HCT116 (cell line): ENCODE results near the gene SCD5. TPM values are rescaled to one million over a fixed set of nuclear protein-coding genes. Genes with fewer than 3 reads are reported as not detected.

ENCODE experiments used
- ATAC-seq: fragments of 200-7000 bp; cut with Tn5 transposase; 2 replicates; pipeline ENCODE4 v1.9.1; 2020; ENCODE audit warnings: mild to moderate bottlenecking, moderate library complexity
- BruUV-seq: library from RNA; stranded (reverse); fragments of 400-500 nt; replicated peaks from 2 replicates; lab custom pipeline; 2021; lab: Mats Ljungman, UMichigan
- CTCF ChIA-PET: fragments of 300-600 bp; sonication (Branson Sonifier 250); formaldehyde crosslinking; loops from one replicate; lab custom pipeline; 2021; ENCODE audit warnings: antibody characterized with exemption; lab: Charles Lee
- POLR2A ChIA-PET: fragments of 300-600, 350-600 bp; sonication (Branson Sonifier 250); formaldehyde crosslinking; loops from one replicate; lab custom pipeline; 2021; ENCODE audit warnings: antibody characterized with exemption; lab: Charles Lee
- RAD21 ChIA-PET, 2 experiments: fragments of 300-600 bp; sonication (Branson Sonifier 250); formaldehyde crosslinking; loops; one replicate each; lab custom pipeline; 2023; ENCODE audit warnings: low total read pairs in 2 of 2; ENCODE audit not compliant: uncharacterized antibody in 2 of 2, unreplicated experiment in 2 of 2, low non-redundant PET in 1 of 2; lab: Charles Lee
- DNase-seq: peaks from one replicate; pipeline ENCODE4 v3.0.0-alpha.2; 2010; ENCODE audit warnings: low read depth, low spot score
- H2AFZ ChIP-seq: fragments of 200-600 bp; shearing (Covaris generic), sonication (generic); 2 replicates; pipeline ENCODE4 v1.6.1; 2017; ENCODE audit warnings: low read depth, mixed run types, mixed read lengths, antibody characterized with exemption, low read length; ENCODE audit not compliant: poor library complexity, severe bottlenecking
- H3K27ac ChIP-seq: 2 replicates; pipeline ENCODE4 v1.5.1; 2012; ENCODE audit warnings: low read depth, low read length
- H3K27me3 ChIP-seq: fragments of 200-600 bp; sonication (generic); 2 replicates; pipeline ENCODE4 v1.6.1; 2016; ENCODE audit warnings: mixed run types, low read length, mixed read lengths; ENCODE audit not compliant: insufficient read depth
- H3K36me3 ChIP-seq, 2 experiments: fragments of 200-500 bp in 1 of 2; fragments of 200-600 bp in 1 of 2; sonication (Bioruptor generic) in 1 of 2; sonication (generic) in 1 of 2; 2 replicates each; pipeline versions ENCODE4 v1.5.1 to v1.6.1; 2014 to 2016; ENCODE audit warnings: low read length in 2 of 2, inconsistent platforms in 1 of 2, mixed read lengths in 1 of 2, mixed run types in 1 of 2; ENCODE audit not compliant: insufficient read depth in 2 of 2, control insufficient read depth in 1 of 2
- H3K4me1 ChIP-seq, 2 experiments: fragments of 200-600 bp in 1 of 2; sonication (generic) in 1 of 2; 2 replicates each; pipeline versions ENCODE4 v1.5.1 to v1.6.1; 2012 to 2017; ENCODE audit warnings: low read length in 2 of 2, inconsistent platforms in 1 of 2, mild to moderate bottlenecking in 1 of 2, mixed read lengths in 1 of 2, mixed run types in 1 of 2, moderate library complexity in 1 of 2; ENCODE audit not compliant: insufficient read depth in 2 of 2, control insufficient read depth in 1 of 2
- H3K4me2 ChIP-seq: fragments of 200-600 bp; sonication (generic); 2 replicates; pipeline ENCODE4 v1.6.1; 2017; ENCODE audit warnings: mixed run types, low read length, mixed read lengths
- H3K4me3 ChIP-seq, 2 experiments: fragments of 200-600 bp in 1 of 2; sonication (generic) in 1 of 2; replicated peaks in 1 of 2; 2 replicates each; pipeline ENCODE4 v1.5.1; 2011 to 2016; ENCODE audit warnings: low read length in 2 of 2, control low read depth in 1 of 2, low read depth in 1 of 2, mild to moderate bottlenecking in 1 of 2, mixed read lengths in 1 of 2, mixed run types in 1 of 2
- H3K79me2 ChIP-seq: fragments of 200-600 bp; sonication (generic); 2 replicates; pipeline ENCODE4 v1.6.1; 2017; ENCODE audit warnings: mild to moderate bottlenecking, mixed run types, low read length, moderate library complexity, mixed read lengths; ENCODE audit not compliant: insufficient read depth
- H3K9ac ChIP-seq: fragments of 200-600 bp; sonication (generic); 2 replicates; pipeline ENCODE4 v1.6.1; 2016; ENCODE audit warnings: low read length, mixed read lengths
- H3K9me2 ChIP-seq: fragments of 200-600 bp; sonication (generic), shearing (Covaris generic); 2 replicates; pipeline ENCODE4 v1.6.1; 2017; ENCODE audit warnings: mixed run types, mild to moderate bottlenecking, moderate library complexity; ENCODE audit not compliant: insufficient read depth
- H3K9me3 ChIP-seq, 2 experiments: fragments of 200-500 bp in 1 of 2; fragments of 200-600 bp in 1 of 2; sonication (Bioruptor generic) in 1 of 2; sonication (generic) in 1 of 2; 2 replicates each; pipeline ENCODE4 v1.6.1; 2014 to 2017; ENCODE audit warnings: low read length in 2 of 2, mixed read lengths in 2 of 2, inconsistent platforms in 1 of 2, low read depth in 1 of 2, mild to moderate bottlenecking in 1 of 2, mixed run types in 1 of 2, moderate library complexity in 1 of 2; ENCODE audit not compliant: control insufficient read depth in 1 of 2, insufficient read depth in 1 of 2
- H4K20me1 ChIP-seq: fragments of 200-600 bp; sonication (generic), shearing (Covaris generic); 2 replicates; pipeline ENCODE4 v1.6.1; 2017; ENCODE audit warnings: mixed run types, mild to moderate bottlenecking, moderate library complexity; ENCODE audit not compliant: insufficient read depth
- ATF3 ChIP-seq: IDR thresholded peaks from 2 replicates; pipeline ENCODE4 v1.6.1; 2012
- CBX3 ChIP-seq: IDR thresholded peaks from 2 replicates; pipeline ENCODE4 v1.6.1; 2012; ENCODE audit warnings: low read depth
- CEBPB ChIP-seq: IDR thresholded peaks from 2 replicates; pipeline ENCODE4 v1.6.1; 2012; ENCODE audit warnings: low read depth
- CTCF ChIP-seq, 3 experiments: fragments of 200-600 bp in 1 of 3; sonication (generic) in 1 of 3; IDR thresholded peaks in 2 of 3; conservative IDR thresholded peaks in 1 of 3; 2 replicates each; pipeline ENCODE4 v1.5.1; 2012 to 2017; ENCODE audit warnings: low read depth in 2 of 3, low read length in 2 of 3, antibody characterized with exemption in 1 of 3, borderline replicate concordance in 1 of 3, control low read depth in 1 of 3, mild to moderate bottlenecking in 1 of 3, mixed read lengths in 1 of 3, mixed run types in 1 of 3, moderate library complexity in 1 of 3; ENCODE audit not compliant: insufficient read depth in 1 of 3
- ELF1 ChIP-seq: IDR thresholded peaks from 2 replicates; pipeline ENCODE4 v1.6.1; 2012; ENCODE audit warnings: low read depth, borderline replicate concordance
- EZH2phosphoT487 ChIP-seq: fragments of 200-600 bp; IDR thresholded peaks from 2 replicates; pipeline ENCODE4 v1.6.1; 2018; ENCODE audit warnings: antibody characterized with exemption, borderline replicate concordance
- FOSL1 ChIP-seq: IDR thresholded peaks from 2 replicates; pipeline ENCODE4 v1.6.1; 2012; ENCODE audit warnings: low read depth
- JUND ChIP-seq: IDR thresholded peaks from 2 replicates; pipeline ENCODE4 v1.6.1; 2012
- POLR2AphosphoS5 ChIP-seq: IDR thresholded peaks from 2 replicates; pipeline ENCODE4 v1.6.1; 2011; ENCODE audit warnings: mild to moderate bottlenecking, low read depth, low read length, moderate library complexity
- RAD21 ChIP-seq: IDR thresholded peaks from 2 replicates; pipeline ENCODE4 v1.6.1; 2012; ENCODE audit warnings: low read depth, mild to moderate bottlenecking
- REST ChIP-seq: IDR thresholded peaks from 2 replicates; pipeline ENCODE4 v1.6.1; 2012; ENCODE audit warnings: low read depth
- SP1 ChIP-seq: IDR thresholded peaks from 2 replicates; pipeline ENCODE4 v1.6.1; 2012; ENCODE audit warnings: low read depth
- TCF7L2 ChIP-seq: IDR thresholded peaks from 2 replicates; pipeline ENCODE4 v1.7.0; 2011; ENCODE audit warnings: borderline replicate concordance, inconsistent platforms; ENCODE audit not compliant: insufficient read depth, insufficient read length; ENCODE audit errors: extremely low read depth
- intact Hi-C: fragments of 100-400 bp; cut with micrococcal nuclease; formaldehyde crosslinking; loops from 2 replicates; pipeline ENCODE4 v1.10.0; 2022
- total RNA-seq: library from RNA; stranded (reverse); gene quantifications from one replicate; pipeline ENCODE4 v1.2.1, GENCODE V29; 2021; ENCODE audit not compliant: unreplicated experiment

SCD5 gene
- total RNA-seq, 1 experiment from 2014 or later: 21.7 TPM

GRCh38 chr4:82666970-82667665, 131.5 kb downstream of the SCD5 start:
- Histone ChIP-seq H3K9me2 (no peaks in the 10 kb centered on the region), H3K36me3 (no peaks in the 10 kb centered on the region), H3K9ac (no peak overlapping the region), H3K4me2 (no peak overlapping the region), H4K20me1 (no peaks in the 10 kb centered on the region), H3K79me2 (no peaks in the 10 kb centered on the region), H2AFZ (no peak overlapping the region), H3K27ac (no peak overlapping the region), H3K27me3 (no peaks in the 10 kb centered on the region), H3K4me3 (no peak overlapping the region), H3K9me3 (no peaks in the 10 kb centered on the region), H3K4me1 (no peaks in the 10 kb centered on the region)
- ATAC-seq (no peak), DNase-seq (no peak)
- ChIA-PET CTCF (no interaction called here), RAD21 (no interaction called here), POLR2A (no interaction called here)
- TF ChIP-seq RAD21 (no peak), JUND (no peak)
- no TSS peak for BruUV-seq
- intact Hi-C loops: no loop called here

GRCh38 chr4:82661181-82661992, 137.2 kb downstream of the SCD5 start:
- POLR2A ChIA-PET: no interaction called here
- H3K36me3 ChIP-seq: no peaks in the 10 kb centered on the region; a peak in 1 of 4 replicates
- H3K9me3 ChIP-seq: no peaks in the 10 kb centered on the region
- H4K20me1 ChIP-seq: no peaks in the 10 kb centered on the region
- H3K79me2 ChIP-seq: no peaks in the 10 kb centered on the region
- H2AFZ ChIP-seq: no peak overlapping the region
- H3K4me2 ChIP-seq: no peak overlapping the region
- H3K27me3 ChIP-seq: no peaks in the 10 kb centered on the region
- no peaks in the 10 kb centered on the region for H3K9me2 ChIP-seq
- RAD21 ChIA-PET: interaction anchor here in 1 of 2 experiments (0.6 kb wide), 1 partner anchor 80 kb away, joined by 4 read pairs; no protein-coding TSS in a partner anchor
- no TSS peak for BruUV-seq
- H3K27ac ChIP-seq: no peak overlapping the region
- CTCF ChIA-PET: no interaction called here
- no peak for ATAC-seq
- no peak for DNase-seq
- H3K9ac ChIP-seq: no peak overlapping the region
- no peak overlapping the region for H3K4me3 ChIP-seq
- H3K4me1 ChIP-seq: no peaks in the 10 kb centered on the region
- intact Hi-C loops: no loop called here
- TF ChIP-seq REST (no peak), FOSL1 (no peak), EZH2phosphoT487 (no peak), CTCF (IDR thresholded peaks at IDR 0.05 in 2 of 3, conservative IDR thresholded peaks at IDR 0.05 in 1 of 3; ENCODE audit: borderline replicate concordance in 1 of 3, insufficient read depth in 1 of 3, low read depth in 2 of 3, low read length in 2 of 3) (no peak), ELF1 (no peak), ATF3 (no peak), POLR2AphosphoS5 (no peak), RAD21 (no peak), TCF7L2 (no peak), CEBPB (no peak), SP1 (no peak), CBX3 (no peak)
